H1 (cell line): ENCODE data around the gene MMS19. TPM values are rescaled to one million over a fixed set of nuclear protein-coding genes. Genes with fewer than 3 reads are reported as not detected.

ENCODE experiments used
- FOSL1 ChIP-seq: IDR thresholded peaks from 2 replicates; pipeline ENCODE4 v1.6.1; 2011; ENCODE audit warnings: mild to moderate bottlenecking, low read depth, low read length, moderate library complexity; ENCODE audit not compliant: insufficient read depth
- polyA plus RNA-seq, 7 experiments: library from polyadenylated mRNA; depleted of rRNA in 3 of 7; stranded (reverse) in 5 of 7; unstranded in 2 of 7; fragments of >200 nt in 5 of 7; fragments of 200-250 nt in 2 of 7; gene quantifications; 1 replicate in 5 of 7; 2 replicates in 1 of 7; 4 replicates in 1 of 7; pipeline versions ENCODE4 v1.2.1 to v1.2.3, GENCODE V29; 2011 to 2013; ENCODE audit warnings: missing spikeins in 2 of 7, mixed read lengths in 2 of 7
- total RNA-seq: library from RNA; stranded (reverse); fragmentation: NEBNext Ultra II Directional; extraction: Animal tissue kit (Norgen Biotek cat#: 25700); gene quantifications from 2 replicates; pipeline ENCODE4 v1.2.1, GENCODE V29; 2021

Gene MMS19
- total and polyA plus RNA-seq, 2 of the 8 experiments (the other 6 are each of a cell fraction or from before 2014, with no cell fraction given), result 130 to 221 TPM

- TF ChIP-seq FOSL1, result no peak
Observed at GRCh38 chr10:97435211-97435610, 63.0 kb downstream of the MMS19 start (continued).
